Fibroblast of lung (primary cell): ENCODE data around the gene ROGDI.

Source experiments
- CTCF ChIP-seq, 2 donors: IDR thresholded peaks in 1 of 2; conservative IDR thresholded peaks in 1 of 2; 1 replicate in 1 of 2; 2 replicates in 1 of 2; pipeline ENCODE4 v1.5.1; 2011 to 2012; ENCODE audit warnings: low read length in 2 of 2, control low read depth in 1 of 2, inconsistent platforms in 1 of 2, low read depth in 1 of 2, mild to moderate bottlenecking in 1 of 2
- EZH2 ChIP-seq: IDR thresholded peaks from 2 replicates; pipeline ENCODE4 v1.5.1; 2012; ENCODE audit warnings: low read length, control low read depth, mild to moderate bottlenecking; ENCODE audit errors: missing control alignments

GRCh38 chr16:4820652-4821051, 18.2 kb upstream of the ROGDI start:
- TF ChIP-seq CTCF (conservative IDR thresholded peaks at IDR 0.05 in 1 of 2, IDR thresholded peaks at IDR 0.05 in 1 of 2; ENCODE audit: low read depth in 1 of 2, low read length in 2 of 2), result no peak
- TF ChIP-seq EZH2, result no peak
